Stimulated activated CD4-positive, alpha-beta T cell treated with anti-CD3 and anti-CD28 coated beads, Interleukin-2, amount 100 ng/mL, for 48 hours (primary cell): ENCODE data around the gene DOCK11.

Source experiments
- DNase-seq, 2 donors: peaks; one replicate each; pipeline ENCODE4 v3.0.0-alpha.2; 2020

The DOCK11 gene

DNA sequence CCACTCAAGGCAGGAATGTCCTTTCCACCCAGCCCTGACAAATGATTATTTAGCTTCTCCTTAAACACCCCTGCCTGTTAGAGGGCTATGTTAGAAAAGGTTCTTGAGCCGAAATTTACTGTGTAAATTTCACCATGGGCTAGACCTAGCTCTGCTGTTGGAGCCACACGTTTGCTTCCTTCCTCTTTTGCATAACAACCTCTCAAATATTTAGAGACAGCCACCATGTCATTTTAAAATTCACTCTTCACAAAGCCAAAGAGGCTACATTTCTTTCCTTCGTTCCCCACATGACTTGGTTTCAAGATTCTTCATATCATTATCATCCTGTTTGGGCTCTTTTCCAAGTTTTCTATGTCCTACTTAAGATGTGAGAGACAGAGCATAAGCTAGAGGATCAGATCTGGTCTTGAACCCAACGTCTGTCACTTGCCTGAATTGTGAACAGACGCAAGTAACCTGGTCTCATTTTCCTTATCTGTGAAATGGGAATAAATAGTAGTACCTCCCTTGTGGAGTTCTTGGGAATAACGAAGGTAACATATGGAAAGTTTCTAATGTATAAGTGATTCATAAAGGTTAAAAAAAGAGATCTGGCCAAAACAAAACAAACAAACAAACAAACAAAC, 6.7 kb downstream of the DOCK11 start:
- no peak for DNase-seq

DNA sequence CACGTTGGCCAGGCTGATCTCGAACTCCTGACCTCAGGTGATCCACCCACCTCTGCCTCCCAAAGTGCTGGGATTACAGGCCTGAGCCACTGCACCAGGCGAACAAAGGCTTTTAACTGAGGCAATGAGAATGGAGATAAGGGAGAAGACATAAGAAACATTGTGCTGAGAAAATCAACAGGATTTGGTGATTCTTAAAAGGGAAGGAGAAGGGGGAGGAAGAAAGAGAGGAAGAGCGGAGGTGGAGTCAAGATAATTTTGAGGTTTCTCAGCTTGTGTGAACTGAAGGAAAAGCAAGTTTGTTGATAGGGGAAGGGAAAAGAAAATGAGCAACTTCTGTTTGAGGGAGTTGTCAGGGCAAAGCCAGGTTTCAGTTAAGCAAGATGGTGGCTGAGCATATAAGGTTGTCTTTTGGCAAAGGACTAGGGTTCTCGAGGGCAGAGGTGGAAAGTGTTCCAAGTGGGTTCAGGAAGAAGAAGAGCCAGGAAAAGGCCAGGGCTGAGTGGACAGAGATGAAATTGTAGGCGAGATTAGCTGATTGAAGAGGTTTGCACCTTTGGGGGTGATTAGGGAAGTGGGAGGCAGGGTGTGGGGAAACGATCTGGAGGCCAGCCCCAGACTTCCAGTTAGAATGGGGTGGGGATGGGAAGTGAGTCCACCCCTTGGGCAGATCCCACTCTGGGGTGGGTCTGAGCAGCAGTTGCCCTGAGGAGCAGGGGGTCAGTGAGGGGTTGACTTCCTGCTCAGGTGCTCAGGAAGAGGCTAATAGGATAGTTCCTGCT, 7.8 kb downstream of the DOCK11 start:
- no peak for DNase-seq

DNA sequence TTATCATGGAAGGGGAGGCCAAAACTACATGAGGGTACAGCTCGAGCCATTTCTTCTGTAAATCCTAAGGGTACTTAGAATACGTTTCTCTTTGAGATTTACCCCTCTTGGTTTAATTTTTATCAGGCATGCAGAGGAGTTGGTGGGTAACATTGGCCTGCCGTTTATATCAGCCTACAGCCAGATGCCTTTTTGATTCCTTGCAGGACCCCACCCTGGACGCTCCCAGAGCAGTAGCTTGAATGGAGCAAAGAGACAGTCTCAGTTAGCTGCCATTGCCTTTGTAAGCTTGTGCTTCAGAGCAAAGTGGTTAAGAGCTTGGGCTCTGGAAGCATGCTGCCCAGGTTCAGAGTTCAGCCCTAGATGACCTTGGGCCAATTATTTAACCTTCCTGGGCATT, 9.0 kb downstream of the DOCK11 start:
- DNase-seq, result no peak

DNA sequence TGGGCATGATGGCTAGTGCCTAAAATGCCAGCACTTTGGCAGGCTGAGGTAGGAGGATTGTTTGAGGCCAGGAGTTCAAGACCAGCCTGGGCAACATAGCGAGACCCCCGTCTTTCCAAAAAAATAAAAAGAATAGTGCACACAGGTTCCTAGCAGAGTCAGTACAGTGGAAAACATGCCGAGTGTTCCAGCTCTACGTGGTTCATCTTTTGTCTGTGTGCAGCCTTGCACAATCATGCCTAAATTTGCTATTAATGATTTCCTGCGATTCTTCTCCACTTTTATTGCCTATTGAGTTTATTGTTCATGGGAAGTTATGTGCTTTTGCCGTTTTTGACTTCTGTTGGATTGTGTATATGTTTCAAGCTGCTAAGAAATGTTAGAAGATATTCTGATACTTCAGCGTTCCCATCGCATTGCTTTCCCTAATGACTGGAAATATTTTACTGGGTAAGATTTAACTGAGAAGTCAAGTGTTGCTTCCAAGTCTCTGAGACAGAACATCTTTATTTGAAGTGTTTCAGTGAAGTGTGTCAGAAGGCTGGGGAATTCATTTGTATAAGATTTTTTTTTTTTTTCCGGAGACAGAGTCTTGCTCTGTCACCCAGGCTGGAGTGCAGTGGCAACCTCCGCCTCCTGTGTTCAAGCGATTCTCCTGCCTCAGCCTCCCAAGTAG, 11.3 kb downstream of the DOCK11 start:
- no peak for DNase-seq

DNA sequence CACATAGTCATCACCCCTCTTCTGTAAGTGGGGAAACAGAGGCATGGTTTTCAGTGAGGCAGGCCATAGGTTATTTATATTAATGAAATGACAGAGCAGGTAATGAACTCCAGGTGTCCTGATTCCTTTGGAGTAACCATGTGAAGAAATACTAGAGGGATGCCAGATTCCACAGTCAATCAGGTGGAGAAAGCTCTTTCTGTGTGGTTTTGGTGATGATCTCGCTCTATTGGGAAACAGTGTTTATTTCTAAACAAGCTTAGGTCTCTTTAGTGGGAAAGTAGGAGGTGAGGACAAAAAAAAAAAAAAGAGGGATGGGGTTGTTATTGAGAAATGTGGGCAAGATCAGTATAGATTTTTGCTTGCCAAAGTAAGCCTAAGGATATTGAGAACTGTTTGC, 12.2 kb downstream of the DOCK11 start:
- no peak for DNase-seq

DNA sequence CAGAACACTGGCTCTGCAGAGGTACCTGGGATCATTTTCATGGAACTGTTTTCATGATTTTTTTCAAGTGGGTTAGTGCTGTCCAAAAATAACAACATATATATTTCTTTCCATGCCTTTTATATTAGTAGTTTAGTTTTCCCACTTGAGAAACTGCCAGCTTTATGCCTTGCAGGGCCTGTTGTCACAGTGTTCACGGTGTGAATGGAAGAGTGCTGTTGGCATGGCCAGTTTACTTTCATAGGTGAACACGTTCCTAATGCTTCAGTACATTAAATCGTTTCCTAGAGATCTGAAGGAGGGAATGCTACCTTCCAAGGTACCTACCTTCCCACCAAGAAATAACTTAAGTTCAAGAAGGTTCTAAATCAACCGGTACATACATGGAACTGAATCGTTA, 12.6 kb downstream of the DOCK11 start:
- DNase-seq, result no peak

DNA sequence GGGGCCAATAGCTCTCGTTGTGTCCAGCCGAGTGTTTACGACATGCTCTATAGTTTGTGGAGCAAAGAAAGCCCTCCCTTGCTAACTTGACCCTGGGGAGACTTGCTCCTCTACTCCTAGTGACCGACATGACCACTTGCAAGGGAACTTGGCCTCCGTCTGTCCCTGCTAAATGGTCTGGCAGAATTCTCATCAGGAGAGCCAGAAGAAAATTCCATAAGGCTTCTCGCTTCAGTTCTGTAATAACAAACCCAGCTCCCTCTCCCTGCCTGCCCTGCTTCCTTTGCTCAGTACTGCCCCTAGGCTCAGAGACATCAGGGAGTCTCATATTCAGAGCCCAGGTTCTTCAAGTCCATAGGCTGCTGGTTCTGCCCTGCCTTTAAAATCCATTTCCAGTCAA, 13.0 kb downstream of the DOCK11 start:
- no peak for DNase-seq

DNA sequence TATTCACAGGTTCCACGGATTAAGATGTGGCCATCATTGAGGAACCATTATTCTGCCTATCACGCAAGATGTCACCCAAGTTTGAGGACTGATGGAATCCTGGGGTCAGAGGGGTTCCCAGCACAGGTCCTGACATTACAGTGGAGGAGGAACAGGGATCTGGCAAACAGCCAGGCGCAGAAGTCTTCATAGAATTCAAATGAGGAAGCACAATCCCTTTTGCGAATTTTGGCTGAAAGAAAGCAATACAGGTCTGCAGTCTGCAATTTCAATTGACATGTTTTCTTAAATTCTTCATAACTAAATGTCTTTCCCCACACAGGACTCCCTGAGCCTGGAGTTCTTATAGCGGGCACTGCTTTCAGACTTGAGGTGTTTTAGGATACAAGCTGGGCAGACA, 14.5 kb downstream of the DOCK11 start:
- no peak for DNase-seq

DNA sequence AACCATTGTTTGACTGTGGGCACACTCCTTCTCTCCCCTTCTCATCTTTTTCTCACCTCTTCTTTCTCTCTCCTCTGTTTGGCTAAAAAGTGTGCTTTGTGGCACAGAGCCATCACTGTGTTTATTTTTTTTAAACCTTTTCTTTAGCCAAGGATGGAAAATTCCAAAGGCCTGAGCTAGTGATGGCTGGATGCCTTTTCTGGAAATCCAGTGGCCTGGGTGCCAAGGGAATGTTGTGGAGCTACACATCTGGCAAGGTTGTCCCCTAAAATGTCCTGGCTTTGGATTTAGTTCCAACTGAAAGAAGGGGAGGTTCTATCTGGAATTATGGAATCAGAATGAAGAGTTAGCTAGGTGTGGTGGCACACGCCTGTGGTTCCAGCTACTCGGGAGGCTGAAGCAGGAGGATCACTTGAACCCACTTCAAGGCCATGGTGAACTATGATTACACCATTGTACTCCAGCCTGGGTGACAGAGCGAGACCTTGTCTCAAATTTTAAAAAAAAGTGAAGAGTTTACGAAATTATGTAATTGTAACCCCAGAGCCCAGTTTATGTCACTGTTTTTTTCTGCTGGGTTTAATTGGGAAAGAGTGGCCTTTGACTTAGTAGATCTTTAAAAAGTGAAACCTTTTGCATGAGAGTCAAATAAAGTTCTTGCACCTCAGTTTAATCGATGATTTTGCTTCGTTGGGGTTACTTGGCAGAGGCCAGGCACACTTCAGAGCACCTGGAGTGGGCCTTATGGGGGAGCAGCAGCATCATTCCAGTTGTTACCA, 17.7 kb downstream of the DOCK11 start:
- DNase-seq, result no peak

DNA sequence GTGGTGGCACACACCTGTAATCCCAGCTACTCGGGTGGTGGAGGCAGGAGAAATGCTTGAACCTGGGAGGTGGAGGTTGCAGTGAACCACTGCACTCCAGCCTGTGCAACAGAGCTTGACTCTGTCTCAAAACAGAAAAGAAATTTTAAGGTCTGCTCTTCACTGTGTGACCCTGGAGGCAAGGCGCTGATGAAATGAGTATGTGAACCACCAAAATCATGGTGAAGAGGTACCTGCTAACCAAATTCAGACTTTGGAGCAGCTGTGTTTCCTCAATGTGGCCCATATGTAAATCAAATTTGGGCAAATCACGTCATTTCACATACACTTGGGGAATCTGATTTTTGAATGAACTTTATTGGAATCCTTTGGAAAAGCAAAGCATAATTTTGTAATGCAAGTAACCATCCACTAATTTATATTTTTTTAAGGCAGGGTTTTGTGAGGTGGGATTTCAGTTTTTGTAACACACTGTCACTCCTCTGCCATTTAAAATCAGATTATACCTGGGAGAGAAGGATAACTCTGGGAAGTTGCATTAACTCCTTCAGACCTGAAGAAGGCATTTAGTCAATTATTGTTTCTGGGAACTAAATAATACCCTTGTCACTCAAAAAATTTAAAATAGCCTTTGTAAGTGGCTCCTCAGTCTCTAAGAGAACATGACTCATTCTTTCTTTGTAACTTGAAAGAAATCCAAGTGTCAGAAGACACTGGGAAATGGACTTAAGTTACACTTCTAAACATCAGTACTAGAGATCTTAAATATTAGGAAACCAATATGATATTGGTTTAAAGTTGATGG, 24.0 kb downstream of the DOCK11 start:
- no peak for DNase-seq

DNA sequence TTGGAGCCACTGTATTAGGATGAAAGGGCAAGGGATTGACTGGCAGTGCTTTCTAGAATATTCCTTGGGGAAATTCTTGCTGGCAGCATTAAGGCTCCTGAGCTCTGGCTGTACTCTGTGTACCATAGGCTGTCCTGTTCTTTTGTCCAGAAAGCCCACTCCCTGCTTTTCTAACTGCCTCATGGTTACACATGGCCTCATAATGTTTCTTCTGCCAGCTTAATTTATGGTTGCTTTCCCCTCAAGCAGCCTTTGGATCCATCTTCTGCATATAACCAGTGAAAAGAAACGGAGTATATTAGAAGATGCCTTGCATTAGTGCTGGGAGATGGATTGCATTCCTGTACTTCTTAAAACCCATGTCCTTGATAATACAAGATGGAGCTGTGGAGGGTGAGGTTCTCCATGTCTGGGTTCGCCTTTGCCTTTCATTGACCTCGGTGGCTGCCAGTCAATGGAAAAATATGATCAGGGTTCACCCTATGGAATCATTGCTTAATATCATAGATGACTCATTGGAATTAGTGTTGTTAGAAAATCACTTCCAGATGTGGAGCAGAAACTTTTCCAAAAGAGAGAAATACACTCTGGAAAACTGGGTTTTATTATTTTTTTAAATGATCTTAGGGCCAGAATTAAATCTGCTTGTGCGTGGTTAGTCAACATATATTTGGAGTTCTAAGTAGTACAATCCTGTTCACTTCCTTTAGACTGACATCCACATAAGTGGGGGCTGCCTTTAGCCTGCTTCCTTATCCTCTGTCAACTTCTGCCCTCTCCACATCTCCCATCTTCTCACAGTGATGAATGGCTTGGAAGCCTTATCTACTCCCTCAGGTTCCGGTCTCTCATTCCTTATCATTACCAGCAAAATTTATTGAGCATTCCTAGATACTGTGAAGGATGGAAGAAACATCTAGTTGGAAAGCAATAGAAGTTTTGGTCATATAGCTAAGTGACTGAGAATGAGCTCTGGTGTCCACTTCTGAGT, 24.9 kb downstream of the DOCK11 start:
- DNase-seq, result no peak

DNA sequence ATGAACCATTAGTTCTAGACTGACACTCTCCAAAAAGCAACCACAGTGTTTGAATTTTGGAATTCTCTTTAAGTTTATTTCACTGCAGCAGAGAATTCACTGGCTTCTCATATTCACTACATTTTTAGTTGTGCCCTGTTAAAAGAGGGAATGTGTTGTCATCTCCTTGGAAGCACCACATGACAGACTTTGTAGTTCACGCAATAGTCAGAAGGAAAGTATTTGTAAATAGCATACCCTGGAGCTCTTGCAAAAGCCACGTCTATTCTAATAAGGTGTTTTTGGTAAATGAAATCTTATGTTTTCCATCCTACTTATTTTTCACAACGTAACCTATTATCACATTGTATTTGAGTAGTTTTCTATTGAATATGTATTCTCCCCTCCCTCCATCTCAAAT, 25.8 kb downstream of the DOCK11 start:
- no peak for DNase-seq

DNA sequence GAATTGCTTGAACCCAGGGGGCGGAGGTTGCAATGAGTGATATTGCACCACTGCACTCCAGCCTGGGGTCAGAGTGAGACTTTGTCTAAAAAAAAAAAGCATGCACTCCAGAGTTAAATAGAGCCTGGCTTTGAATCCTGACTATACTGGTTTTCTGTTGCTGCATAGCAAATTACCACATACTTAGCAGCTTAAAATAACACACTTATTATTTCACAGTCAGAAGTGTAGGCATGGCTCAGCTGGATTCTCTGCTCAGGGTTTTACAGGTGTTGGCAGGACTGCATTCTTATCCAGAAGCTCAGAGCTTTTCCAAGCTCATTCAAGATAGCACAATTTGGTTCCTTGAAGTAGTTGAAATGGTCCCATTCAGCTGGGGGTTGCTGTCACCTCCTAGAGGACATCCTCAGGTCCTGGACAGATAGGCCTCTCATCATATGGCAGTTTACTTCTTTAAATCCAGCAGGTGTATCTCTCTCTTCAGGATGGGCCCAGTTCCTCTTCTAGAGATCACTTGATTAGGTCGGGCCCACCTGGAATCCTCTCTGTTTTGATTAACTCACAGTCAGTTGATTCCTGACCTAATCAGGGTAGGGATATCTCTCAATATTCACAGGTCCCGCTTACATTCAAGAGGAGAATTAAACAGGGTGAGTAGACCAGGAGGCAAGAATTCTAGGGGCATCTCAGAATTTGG, 26.8 kb downstream of the DOCK11 start:
- no peak for DNase-seq

DNA sequence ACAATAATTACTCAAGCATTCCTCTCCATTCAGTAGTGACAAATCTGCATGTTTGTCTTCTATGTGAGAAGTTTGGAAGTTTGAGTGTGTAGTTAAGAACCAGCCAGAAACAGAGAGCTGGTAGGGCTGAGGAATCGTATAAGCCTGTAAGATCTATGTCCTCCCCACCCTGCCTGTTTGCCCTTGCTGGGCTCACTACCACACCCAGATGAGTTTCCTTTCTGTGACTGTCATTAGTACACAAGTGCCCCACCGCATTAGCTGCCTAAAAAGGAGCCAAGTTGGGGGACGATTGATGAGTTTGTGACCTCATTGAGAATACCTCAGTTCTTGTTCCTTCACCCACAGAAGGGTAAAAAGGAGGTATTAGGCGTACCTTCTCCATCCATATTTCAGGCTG, 28.3 kb downstream of the DOCK11 start:
- no peak for DNase-seq

DNA sequence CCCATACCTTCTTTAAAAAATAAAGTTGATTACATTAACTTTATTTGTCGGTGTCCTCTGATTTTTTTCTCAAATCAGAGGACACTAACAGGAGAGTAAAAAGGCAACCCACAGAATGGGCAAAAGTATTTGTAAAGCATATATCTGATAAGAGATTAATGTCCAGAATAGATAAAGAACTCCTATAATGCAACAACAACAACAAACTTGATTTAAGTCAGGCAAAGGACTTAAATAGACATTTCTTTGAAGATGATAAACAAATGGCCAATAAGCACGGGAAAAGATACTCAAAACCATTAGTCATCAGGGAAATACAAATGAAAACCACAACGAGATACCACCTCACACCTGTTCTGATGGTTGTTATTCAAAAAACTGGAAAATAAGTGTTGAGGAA, 28.7 kb downstream of the DOCK11 start:
- no peak for DNase-seq

DNA sequence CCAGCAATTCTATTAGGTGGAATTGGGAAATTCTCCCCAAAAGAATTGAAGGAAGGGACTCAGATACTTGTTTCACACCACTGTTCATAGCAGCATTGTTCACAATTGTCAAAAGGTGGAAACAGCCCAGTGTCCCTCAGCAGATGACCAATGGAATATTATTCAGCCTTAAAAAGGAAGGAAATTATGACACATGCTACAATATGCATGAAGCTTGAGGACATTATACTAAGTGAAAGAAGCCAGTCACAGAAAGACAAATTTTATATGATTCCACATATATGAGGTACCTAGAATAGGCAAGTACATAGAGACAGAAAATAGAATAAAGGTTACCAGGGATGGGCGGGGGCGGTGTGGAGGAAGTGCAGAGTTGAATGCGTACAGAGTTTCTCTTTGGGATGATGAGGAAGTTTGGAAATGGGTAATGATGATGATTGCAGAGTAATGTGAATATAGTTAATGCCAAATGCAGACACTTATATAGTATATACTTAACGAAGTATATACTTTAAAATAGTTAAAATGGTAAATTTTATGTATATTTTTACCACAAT, 29.6 kb downstream of the DOCK11 start:
- DNase-seq, result no peak

DNA sequence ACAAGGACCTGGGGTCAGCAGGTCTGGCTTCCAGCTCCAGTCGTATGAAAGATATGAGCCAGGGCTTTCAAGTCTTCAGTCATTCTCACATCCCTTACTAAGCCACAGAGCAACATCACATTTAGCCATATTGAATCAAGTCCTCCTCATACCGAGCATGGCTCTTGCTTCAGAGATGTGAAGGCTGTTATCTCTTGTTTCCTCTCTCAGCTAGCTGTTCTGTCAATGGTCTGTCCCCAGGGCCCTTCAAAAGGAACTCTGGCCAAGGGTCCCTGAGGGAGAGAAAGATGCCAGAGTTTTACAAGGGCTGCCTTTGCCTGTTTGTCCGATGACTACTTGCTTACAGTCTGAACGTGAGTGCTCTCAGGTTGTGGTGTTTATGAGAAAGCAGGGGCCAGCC, 30.5 kb downstream of the DOCK11 start:
- no peak for DNase-seq

DNA sequence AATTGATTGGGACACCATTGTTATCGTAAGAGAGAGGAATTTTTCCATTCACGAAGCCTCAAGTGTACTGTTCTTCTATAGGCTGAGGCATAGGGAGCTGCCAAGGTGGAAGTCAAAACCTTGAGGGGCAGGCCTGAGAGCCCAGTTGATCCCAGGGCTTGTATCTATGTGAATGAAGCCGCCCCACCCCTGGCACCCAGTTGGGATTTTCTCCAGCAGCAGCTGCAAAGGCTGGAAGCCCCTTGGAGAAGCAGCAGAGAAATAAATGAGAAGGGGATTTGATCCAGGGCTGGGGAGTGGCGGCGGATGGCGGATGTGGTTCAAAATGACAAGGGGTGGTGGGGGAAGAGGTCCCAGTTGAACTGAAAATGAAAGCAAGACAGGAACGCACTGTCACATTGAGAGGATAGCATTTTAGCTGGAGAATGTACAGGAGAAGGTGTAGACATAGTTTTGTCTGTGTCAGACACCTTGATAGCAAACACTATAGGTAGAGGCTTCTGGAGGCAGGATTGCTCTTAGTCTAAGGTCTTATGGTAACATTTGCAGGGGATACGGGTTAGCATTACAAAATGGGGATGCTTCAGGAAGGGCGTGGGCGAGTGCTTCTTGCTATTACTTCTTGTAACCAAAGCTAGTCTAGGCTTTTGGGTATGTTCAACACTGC, 32.6 kb downstream of the DOCK11 start:
- peak in 1 of 2 donors; percentile 36 for DNase-seq

DNA sequence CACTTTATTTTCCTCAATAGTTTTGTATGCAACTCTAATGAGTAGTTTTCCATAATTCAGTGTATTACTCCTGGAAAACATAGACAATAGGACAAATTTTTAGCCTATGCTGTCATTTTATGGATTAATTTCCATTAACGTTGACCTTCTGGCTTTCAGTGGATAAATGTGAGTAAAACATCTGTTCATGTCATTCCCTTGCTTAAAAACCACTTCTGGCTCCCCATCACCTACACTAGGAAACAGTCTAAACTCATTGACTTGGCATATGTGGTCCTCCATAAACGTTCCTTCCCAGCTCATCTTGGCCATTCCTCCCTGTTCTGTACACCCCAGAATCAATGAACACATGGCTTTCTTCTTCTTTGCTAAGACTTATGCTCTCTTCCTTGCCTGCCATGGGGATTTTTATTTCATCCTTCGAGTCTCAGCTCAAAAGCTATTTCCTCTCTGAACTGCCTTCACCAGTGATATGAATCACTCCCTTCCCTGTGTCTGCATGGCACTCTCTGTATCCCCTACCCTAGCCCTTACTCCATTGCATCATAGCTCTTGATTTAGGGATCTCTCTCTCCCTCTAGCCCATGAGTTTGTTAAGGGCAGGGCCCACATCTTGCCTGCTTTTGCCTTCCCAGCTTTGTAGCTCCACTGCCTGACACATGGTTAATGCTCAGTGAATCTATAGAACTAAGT, 34.8 kb downstream of the DOCK11 start:
- DNase-seq, result no peak
